GM13976 (cell line): ENCODE measurements around the gene CISH.

Experiments used
- DNase-seq: peaks from one replicate; pipeline ENCODE4 v3.0.0; 2012; ENCODE audit warnings: low spot score
- CTCF ChIP-seq: IDR thresholded peaks from 2 replicates; pipeline ENCODE4 v1.5.1; 2012; ENCODE audit warnings: borderline replicate concordance, mild to moderate bottlenecking; ENCODE audit not compliant: insufficient read depth; ENCODE audit errors: extremely low read depth, missing control alignments, control extremely low read depth
- in situ Hi-C: fragments of 300-500 bp; cut with MboI; formaldehyde crosslinking; loops from one replicate; pipeline ENCODE4 v1.12.0; 2022; ENCODE audit warnings: low sequenced_read_pairs, mixed read lengths, inconsistent platforms; ENCODE audit not compliant: unreplicated experiment

Gene CISH

GRCh38 chr3:50606596-50606995, 5.0 kb downstream of the CISH start:
- in situ Hi-C loops, result no loop called here
- TF ChIP-seq CTCF, result no peak
- no peak for DNase-seq

- no peak for TF ChIP-seq CTCF
- no peak for DNase-seq
- in situ Hi-C loops, result no loop called here
These were observed 5.7 kb downstream of the CISH start for GRCh38 chr3:50605901-50606326.

GRCh38 chr3:50604628-50605588, 6.7 kb downstream of the CISH start:
- no peak for TF ChIP-seq CTCF
- no peak for DNase-seq
- in situ Hi-C loops, result no loop called here

- in situ Hi-C loops, result no loop called here
- DNase-seq, result no peak
- TF ChIP-seq CTCF, result no peak
These were observed 7.4 kb downstream of the CISH start for GRCh38 chr3:50604110-50604621.

- TF ChIP-seq CTCF, result no peak
- in situ Hi-C loops, result no loop called here
- DNase-seq, result no peak
These were observed 8.1 kb downstream of the CISH start for GRCh38 chr3:50603261-50604109.

GRCh38 chr3:50602595-50603191, 8.9 kb downstream of the CISH start:
- in situ Hi-C loops, result no loop called here
- DNase-seq, result no peak
- no peak for TF ChIP-seq CTCF
